ENCODE data around the gene BIRC6. TPM values are rescaled to one million over a fixed set of nuclear protein-coding genes. Genes with fewer than 3 reads are reported as not detected.

BIRC6 gene
- total RNA-seq, 2 donors from 2014 or later = 147 to 148 TPM

DNA sequence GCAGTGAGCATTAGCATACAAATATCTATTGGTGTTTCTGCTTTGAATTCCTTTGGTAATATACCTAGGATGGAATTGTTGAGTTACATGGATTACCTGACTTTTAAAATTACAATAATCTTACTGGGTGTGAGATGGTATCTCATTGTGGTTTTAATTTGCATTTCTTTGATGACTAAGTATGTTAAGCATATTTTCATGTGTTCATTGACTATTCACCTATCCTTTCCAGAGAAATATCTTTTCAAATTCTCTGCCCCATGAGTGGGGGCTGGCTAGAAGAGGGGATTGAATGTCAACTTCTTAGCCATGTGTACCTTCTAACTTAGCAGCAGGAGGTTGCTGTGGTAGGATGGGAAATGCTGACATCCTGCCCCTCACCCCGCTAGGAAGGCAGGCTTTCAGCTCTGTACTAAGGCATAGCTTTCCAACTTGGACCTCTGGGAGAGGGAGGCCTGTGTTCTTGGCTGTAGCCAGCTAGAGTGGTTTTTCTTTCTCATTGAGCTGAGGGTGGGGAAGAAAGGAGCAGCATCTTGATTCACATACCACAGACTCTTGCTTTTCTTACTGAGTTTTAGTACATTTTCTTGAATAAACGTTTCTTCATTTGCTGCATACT is 207.7 kb downstream of the BIRC6 start:
- Mint-ChIP-seq H3K27ac (no peak overlapping the region), H3K4me3 (no peak overlapping the region)
- no peak for ATAC-seq

DNA sequence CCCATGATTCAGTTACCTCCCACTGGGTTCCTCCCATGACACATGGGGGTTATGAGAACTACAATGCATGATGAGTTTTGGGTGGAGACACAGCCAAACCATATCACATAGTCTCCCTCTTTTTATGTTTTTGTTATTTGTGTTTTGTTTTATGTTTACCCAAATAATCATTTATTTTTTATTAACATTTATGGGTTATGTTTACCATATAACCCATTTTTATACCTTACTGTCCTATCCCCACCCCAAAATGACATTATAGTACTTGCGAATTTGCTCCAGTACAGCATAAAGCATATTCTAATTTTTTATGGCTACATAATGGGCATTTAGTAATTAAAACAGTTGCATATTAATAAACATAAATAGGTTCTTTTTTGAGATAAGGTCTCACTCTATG is 209.1 kb downstream of the BIRC6 start:
- no peak overlapping the region for H3K27ac Mint-ChIP-seq
- H3K4me1 Mint-ChIP-seq = peaks cover 7% of the 10 kb centered on the region
- no peak overlapping the region for H3K4me3 Mint-ChIP-seq
- peaks cover 2% of the 10 kb centered on the region for H3K36me3 Mint-ChIP-seq (ENCODE audit: low read depth)
- H3K9me3 ChIP-seq (ENCODE audit: control insufficient read depth, low read length, poor library complexity, severe bottlenecking) = no peaks in the 10 kb centered on the region
- no peaks in the 10 kb centered on the region for H3K27me3 Mint-ChIP-seq
- DNase-seq (no peak), ATAC-seq (no peak)

More for the DNA sequence above, 207.7 kb downstream of the BIRC6 start:
- peaks cover 6% of the 10 kb centered on the region for H3K4me1 Mint-ChIP-seq
- H3K36me3 Mint-ChIP-seq (ENCODE audit: low read depth) = peaks cover 2% of the 10 kb centered on the region
- no peaks in the 10 kb centered on the region for H3K27me3 Mint-ChIP-seq
- DNase-seq = no peak
- no peaks in the 10 kb centered on the region for H3K9me3 ChIP-seq (ENCODE audit: control insufficient read depth, low read length, poor library complexity, severe bottlenecking)

DNA sequence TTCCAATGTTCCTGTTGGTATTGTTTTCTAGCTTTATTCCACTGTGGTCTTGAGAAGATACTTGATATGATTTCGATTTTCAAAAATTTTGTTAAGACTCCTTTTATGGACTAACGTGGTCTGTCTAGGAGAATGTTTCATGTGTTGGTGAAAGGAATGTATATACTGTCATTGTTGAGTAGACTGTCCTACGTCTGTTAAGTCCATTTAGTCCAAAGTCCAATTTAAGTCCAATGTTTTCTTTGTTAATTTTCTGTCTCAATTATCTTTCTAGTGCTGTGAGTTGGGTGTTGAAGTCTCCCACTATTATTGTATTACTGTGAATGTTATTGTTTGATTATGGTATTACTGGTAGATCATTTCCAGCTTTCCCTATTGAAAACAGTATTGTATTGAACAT is 215.2 kb downstream of the BIRC6 start:
- H3K27ac Mint-ChIP-seq = peak overlapping the region; percentile 82
- peaks cover 3% of the 10 kb centered on the region for H3K36me3 Mint-ChIP-seq (ENCODE audit: low read depth)
- H3K4me3 Mint-ChIP-seq = no peak overlapping the region
- no peaks in the 10 kb centered on the region for H3K27me3 Mint-ChIP-seq
- H3K4me1 Mint-ChIP-seq = peaks cover 23% of the 10 kb centered on the region
- H3K9me3 ChIP-seq (ENCODE audit: control insufficient read depth, low read length, poor library complexity, severe bottlenecking) = no peaks in the 10 kb centered on the region
- DNase-seq = no peak
- no peak for ATAC-seq

DNA sequence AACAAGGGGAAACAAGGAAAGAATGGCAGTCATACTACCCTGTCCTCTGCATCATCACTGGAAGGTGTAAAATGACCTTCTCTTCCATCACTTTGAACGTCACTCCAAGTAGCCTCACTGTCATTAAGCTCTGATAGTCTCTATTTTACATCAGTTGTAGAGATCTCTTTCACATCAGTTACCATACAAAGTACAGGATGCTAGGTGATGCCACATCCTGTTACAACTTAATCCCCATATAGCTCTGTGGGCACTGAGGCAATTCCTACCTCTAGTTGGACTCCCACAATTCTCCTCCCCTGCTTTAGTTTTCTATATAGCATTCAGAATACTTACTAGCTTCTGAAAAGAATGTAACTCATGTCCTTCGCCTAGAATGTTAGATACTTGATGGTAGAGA is 215.9 kb downstream of the BIRC6 start:
- no peak for DNase-seq
- peak; percentile 70 for ATAC-seq
- H3K4me1 Mint-ChIP-seq = peaks cover 23% of the 10 kb centered on the region
- H3K36me3 Mint-ChIP-seq (ENCODE audit: low read depth) = peaks cover 3% of the 10 kb centered on the region
- peak overlapping the region; percentile 39 for H3K4me3 Mint-ChIP-seq
- no peaks in the 10 kb centered on the region for H3K9me3 ChIP-seq (ENCODE audit: control insufficient read depth, low read length, poor library complexity, severe bottlenecking)
- no peaks in the 10 kb centered on the region for H3K27me3 Mint-ChIP-seq
- H3K27ac Mint-ChIP-seq = peak overlapping the region; percentile 47

DNA sequence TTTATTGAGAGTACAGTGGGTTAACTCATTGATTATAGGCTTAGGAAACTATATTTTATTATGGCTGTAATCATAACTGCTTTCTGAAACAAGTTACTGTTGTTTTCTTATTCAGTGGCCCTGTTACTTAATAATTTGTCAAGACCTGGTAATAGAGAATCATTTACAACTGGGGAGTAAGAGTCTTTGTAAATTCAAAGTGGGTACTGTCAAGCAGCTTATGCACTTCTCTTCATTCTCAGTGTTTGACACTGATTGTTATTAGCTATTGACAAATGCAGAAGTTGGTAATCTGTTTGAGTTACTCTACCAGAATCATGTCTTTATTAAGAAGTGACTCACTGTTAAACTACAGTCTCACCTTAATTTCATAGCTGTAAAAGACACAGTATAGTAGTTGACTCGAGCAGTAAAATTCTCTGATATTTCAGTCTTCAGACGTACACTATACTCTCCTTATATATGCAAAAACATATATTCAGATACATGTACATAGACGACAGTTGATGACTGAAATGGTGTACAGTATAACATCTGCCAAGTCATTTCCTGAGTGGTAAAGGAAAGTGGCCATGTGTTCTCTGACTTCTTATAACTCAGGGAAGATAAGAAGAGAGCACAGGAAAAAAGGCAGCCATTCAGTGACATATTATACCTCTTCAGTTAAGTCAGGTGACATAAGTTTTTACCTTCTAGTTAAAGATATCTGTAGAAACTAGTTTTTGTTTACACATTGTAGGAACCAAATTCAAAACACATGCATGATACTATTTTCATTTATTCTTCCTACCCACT is 235.0 kb downstream of the BIRC6 start:
- H3K9me3 ChIP-seq (ENCODE audit: control insufficient read depth, low read length, poor library complexity, severe bottlenecking) = no peaks in the 10 kb centered on the region
- peak overlapping the region; percentile 56 for H3K27ac Mint-ChIP-seq
- H3K4me1 Mint-ChIP-seq = peaks cover 22% of the 10 kb centered on the region
- H3K27me3 Mint-ChIP-seq = no peaks in the 10 kb centered on the region
- H3K4me3 Mint-ChIP-seq = no peak overlapping the region
- ATAC-seq (peak; percentile 82), DNase-seq (no peak)
- no peaks in the 10 kb centered on the region for H3K36me3 Mint-ChIP-seq (ENCODE audit: low read depth)

DNA sequence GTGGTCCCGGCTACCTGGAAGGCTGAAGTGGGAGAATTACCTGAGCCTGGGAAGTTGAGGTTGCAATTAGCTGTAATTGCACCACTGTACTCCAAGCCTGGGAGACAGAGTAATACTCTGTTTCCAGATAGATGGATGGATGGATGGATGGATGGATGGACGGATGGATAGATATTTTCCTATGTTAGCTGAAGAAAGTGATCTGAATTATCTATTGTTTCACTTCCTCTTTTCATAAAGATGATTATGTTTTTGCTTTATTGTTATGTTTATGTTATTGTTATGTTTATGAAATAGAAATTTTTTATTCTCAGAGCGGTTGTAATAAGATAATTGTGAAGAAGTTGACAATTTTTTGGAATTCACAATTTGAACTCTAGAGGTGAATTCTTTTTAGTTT is 237.8 kb downstream of the BIRC6 start:
- DNase-seq (no peak), ATAC-seq (no peak)
- Mint-ChIP-seq H3K27me3 (no peaks in the 10 kb centered on the region), H3K27ac (peak overlapping the region; percentile 73), H3K4me3 (no peak overlapping the region), H3K36me3 (ENCODE audit: low read depth) (no peaks in the 10 kb centered on the region), H3K4me1 (peaks cover 17% of the 10 kb centered on the region)
- no peaks in the 10 kb centered on the region for H3K9me3 ChIP-seq (ENCODE audit: control insufficient read depth, low read length, poor library complexity, severe bottlenecking)

DNA sequence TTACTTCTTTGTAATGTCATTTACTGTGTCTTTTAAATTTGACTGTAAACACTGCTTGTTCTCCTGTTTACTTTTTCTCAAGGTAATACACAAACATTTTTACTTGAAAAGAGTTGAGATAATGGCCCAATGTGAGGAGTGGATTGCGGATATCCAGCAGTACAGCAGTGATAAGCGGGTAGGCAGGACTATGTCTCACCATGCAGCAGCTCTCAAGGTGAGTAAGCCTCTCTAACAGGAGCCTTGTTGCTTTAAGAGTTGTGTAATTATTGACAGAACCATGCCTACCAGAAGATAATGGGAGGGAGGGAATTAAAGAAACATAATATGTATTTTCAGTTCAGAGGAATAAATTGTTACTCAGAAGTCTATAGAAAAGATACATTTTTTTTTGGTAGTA is 254.5 kb downstream of the BIRC6 start:
- no peak for ATAC-seq
- H3K4me3 Mint-ChIP-seq = no peak overlapping the region
- H3K36me3 Mint-ChIP-seq (ENCODE audit: low read depth) = peaks cover 14% of the 10 kb centered on the region
- no peaks in the 10 kb centered on the region for H3K27me3 Mint-ChIP-seq
- no peak overlapping the region for H3K27ac Mint-ChIP-seq
- H3K4me1 Mint-ChIP-seq = peaks cover 2% of the 10 kb centered on the region
- DNase-seq = no peak
- H3K9me3 ChIP-seq (ENCODE audit: control insufficient read depth, low read length, poor library complexity, severe bottlenecking) = no peaks in the 10 kb centered on the region

DNA sequence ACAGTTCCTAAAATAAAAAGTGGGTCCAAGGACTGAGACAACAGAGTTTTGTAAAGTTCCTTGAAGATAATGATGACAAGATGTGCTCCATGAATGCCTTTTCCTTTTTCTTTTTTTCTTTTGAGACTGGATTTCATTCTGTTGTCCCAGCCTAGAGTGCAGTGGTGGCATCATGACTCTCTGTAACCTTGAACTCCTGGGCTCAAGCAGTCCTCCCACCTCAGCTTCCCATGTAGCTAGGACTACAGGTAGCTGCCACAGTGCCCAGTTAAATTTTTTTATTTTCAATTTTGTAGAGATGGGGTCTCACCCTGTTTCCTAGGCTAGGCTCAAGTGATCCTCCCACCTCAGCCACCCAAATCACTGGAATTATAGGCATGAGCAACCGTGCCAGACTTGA is 254.9 kb downstream of the BIRC6 start:
- Mint-ChIP-seq H3K4me3 (no peak overlapping the region), H3K27ac (no peak overlapping the region), H3K27me3 (no peaks in the 10 kb centered on the region), H3K4me1 (peaks cover 2% of the 10 kb centered on the region), H3K36me3 (ENCODE audit: low read depth) (peaks cover 14% of the 10 kb centered on the region)
- ATAC-seq (no peak), DNase-seq (no peak)
- H3K9me3 ChIP-seq (ENCODE audit: control insufficient read depth, low read length, poor library complexity, severe bottlenecking) = no peaks in the 10 kb centered on the region

DNA sequence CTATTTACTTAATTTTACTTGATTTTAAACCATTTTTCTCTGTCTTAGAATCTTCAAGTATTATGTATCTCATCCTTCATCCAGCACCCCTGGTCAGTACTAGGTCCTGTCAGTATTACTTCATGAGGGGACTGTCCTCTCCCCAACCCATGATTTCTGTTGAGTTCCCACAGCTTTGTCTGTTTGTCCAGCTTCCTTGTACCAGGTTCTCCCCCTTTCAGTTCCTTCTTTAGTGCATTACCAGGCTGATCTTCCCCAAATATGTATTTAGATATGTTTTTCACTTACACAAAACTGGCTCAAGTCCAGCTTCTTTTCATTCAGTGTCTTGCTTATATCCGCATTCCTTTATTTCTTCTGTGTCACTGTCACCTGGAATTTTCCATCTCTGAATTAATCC is 257.3 kb downstream of the BIRC6 start:
- H3K27ac Mint-ChIP-seq = peak overlapping the region; percentile 68
- H3K4me3 Mint-ChIP-seq = no peak overlapping the region
- peaks cover 12% of the 10 kb centered on the region for H3K36me3 Mint-ChIP-seq (ENCODE audit: low read depth)
- no peaks in the 10 kb centered on the region for H3K27me3 Mint-ChIP-seq
- DNase-seq = no peak
- ATAC-seq = no peak
- H3K9me3 ChIP-seq (ENCODE audit: control insufficient read depth, low read length, poor library complexity, severe bottlenecking) = no peaks in the 10 kb centered on the region
- peaks cover 2% of the 10 kb centered on the region for H3K4me1 Mint-ChIP-seq

DNA sequence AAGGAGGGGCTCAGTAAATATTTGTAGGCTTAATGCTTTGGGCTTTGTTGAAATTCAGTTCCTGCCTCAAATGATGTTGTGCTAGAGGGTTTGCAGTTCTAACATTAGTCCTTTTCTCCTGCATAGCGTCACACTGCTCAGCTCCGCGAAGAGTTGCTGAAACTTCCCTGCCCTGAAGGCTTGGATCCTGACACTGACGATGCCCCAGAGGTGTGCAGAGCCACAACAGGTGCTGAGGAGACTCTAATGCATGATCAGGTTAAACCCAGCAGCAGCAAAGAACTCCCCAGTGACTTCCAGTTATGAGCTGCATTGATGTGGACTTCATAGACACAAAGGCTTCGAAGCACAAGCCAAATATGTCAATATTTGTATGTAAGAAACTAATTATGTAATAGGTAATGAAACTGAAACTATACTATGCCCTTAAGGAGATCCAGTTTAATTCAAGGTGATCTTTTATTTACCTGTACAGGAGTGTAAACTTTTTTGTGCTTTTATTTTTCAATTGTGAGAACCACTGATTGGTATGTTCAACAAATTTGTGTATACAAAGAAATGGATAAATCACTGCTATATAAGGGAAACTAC is 260.9 kb downstream of the BIRC6 start:
- H3K9me3 ChIP-seq (ENCODE audit: control insufficient read depth, low read length, poor library complexity, severe bottlenecking) = no peaks in the 10 kb centered on the region
- ATAC-seq (no peak), DNase-seq (no peak)
- peaks cover 5% of the 10 kb centered on the region for H3K4me1 Mint-ChIP-seq
- H3K36me3 Mint-ChIP-seq (ENCODE audit: low read depth) = peaks cover 14% of the 10 kb centered on the region
- no peak overlapping the region for H3K27ac Mint-ChIP-seq
- no peaks in the 10 kb centered on the region for H3K27me3 Mint-ChIP-seq
- no peak overlapping the region for H3K4me3 Mint-ChIP-seq

DNA sequence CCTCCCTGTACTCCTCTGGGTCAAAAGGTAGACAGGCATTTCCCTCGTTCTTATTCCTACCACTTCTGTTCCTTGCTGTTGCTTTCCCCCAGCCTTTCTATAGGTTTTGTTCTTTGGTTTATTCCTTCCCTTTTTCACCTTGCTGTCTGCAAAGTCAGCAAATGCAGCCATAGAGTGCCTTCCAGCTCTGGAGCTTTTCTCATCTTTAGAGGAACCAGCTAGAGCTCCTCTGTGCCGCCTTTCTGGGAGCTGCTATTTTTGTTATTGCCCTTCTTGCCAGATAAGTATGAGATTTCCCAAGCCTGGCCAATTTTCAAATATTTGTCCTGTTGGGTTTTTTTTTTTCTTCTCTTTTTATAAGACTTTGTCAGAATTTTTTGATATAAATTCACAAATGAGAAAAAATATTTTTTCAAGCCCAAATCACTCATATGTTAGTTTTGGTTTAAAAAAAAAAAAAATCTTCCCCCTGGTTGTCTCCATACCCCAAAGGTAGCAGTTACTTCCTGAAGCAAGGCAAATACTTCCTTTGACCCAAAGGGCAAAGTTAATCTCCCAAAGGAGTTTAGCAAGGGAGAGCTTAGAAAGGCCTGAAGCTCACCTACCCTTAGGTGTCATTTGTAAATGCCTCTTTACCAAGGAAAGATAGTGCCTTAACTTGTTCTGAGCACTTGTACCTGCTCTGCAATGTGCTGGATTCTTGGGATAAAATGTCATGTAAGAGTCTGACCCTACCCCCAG is 265.9 kb downstream of the BIRC6 start:
- peaks cover 7% of the 10 kb centered on the region for H3K36me3 Mint-ChIP-seq (ENCODE audit: low read depth)
- H3K27ac Mint-ChIP-seq = peak overlapping the region; percentile 69

DNA sequence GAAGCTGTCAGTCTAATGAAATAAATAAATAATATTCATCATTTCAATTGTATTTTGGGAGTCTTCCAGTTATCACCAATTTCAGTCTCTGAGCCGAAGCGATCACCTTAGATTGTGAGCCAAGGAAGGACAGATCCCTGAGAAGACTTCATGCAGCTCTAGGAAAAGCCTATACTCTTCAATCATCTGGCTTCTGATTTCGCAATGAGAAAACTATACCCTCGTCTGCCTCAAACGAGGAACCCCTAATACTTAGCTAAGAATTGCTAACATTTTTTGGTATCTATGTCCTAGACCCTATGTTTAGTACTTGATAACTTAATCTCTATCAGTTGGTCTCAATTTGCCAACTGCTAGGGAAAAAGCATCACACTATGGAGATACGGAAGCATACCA is 266.5 kb downstream of the BIRC6 start:
- no peak overlapping the region for H3K4me3 Mint-ChIP-seq
- H3K36me3 Mint-ChIP-seq (ENCODE audit: low read depth) = peaks cover 7% of the 10 kb centered on the region
- H3K4me1 Mint-ChIP-seq = peaks cover 15% of the 10 kb centered on the region
- ATAC-seq = no peak
- DNase-seq = no peak
- H3K27ac Mint-ChIP-seq = no peak overlapping the region
- H3K27me3 Mint-ChIP-seq = no peaks in the 10 kb centered on the region
- H3K9me3 ChIP-seq (ENCODE audit: control insufficient read depth, low read length, poor library complexity, severe bottlenecking) = no peaks in the 10 kb centered on the region

More for the DNA sequence above, 265.9 kb downstream of the BIRC6 start:
- H3K9me3 ChIP-seq (ENCODE audit: control insufficient read depth, low read length, poor library complexity, severe bottlenecking) = no peaks in the 10 kb centered on the region
- Mint-ChIP-seq H3K4me1 (peaks cover 10% of the 10 kb centered on the region), H3K4me3 (no peak overlapping the region), H3K27me3 (no peaks in the 10 kb centered on the region)
- ATAC-seq (no peak), DNase-seq (no peak)

DNA sequence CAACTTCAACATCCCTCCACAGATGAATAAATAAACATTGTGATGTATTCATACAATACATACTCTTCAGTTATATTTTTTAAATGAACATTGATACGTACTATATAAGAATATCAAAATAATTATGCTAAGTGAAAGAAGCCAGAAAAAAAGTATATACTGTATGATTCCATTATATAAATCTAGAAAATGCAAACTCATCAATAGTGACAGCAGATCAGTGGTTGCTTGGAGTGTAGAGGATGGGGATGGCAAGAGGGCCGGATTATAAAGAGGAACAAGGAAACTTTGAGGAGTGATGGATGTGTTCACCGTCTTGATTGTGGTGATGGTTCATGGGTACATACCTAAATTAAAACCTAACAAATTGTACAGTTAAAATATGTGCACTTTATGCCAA is 268.0 kb downstream of the BIRC6 start:
- H3K4me1 Mint-ChIP-seq = peaks cover 21% of the 10 kb centered on the region
- peak overlapping the region; percentile 14 for H3K27ac Mint-ChIP-seq
- H3K27me3 Mint-ChIP-seq = no peaks in the 10 kb centered on the region
- peaks cover 7% of the 10 kb centered on the region for H3K36me3 Mint-ChIP-seq (ENCODE audit: low read depth)
- ATAC-seq (no peak), DNase-seq (no peak)
- no peaks in the 10 kb centered on the region for H3K9me3 ChIP-seq (ENCODE audit: control insufficient read depth, low read length, poor library complexity, severe bottlenecking)
- no peak overlapping the region for H3K4me3 Mint-ChIP-seq

Measured in T-helper 17 cell (primary cell).